Endothelial cell of umbilical vein (primary cell): ENCODE results near the gene MALRD1. TPM values are rescaled to one million over a fixed set of nuclear protein-coding genes. Genes with fewer than 3 reads are reported as not detected.

Source experiments
- BruUV-seq: library from RNA; stranded (reverse); fragments of 400-500 nt; replicated peaks from 2 replicates; lab custom pipeline; 2021; lab: Mats Ljungman, UMichigan
- CTCF ChIA-PET: fragments of 300-600, 350-600 bp; sonication (Branson Sonifier 250); formaldehyde crosslinking; loops from one replicate; lab custom pipeline; 2021; ENCODE audit warnings: antibody characterized with exemption, inconsistent platforms; lab: Charles Lee
- POLR2A ChIA-PET: fragments of 300-600, 350-600 bp; sonication (Branson Sonifier 250); formaldehyde crosslinking; loops from one replicate; lab custom pipeline; 2021; ENCODE audit warnings: antibody characterized with exemption, inconsistent platforms; lab: Charles Lee
- DNase-seq: peaks from one replicate; pipeline ENCODE4 v3.0.0-alpha.2; 2011; ENCODE audit warnings: low read depth, low spot score
- FAIRE-seq: peaks from 2 replicates; lab custom pipeline; 2011; peaks lifted over from hg19 to GRCh38; lab: Jason Lieb, UNC
- H2AFZ ChIP-seq: 2 replicates; pipeline ENCODE4 v1.6.0; 2012; ENCODE audit warnings: low read depth, low read length, control low read depth, inconsistent platforms
- H3K27ac ChIP-seq: 2 replicates; pipeline ENCODE4 v1.5.1; 2011; ENCODE audit warnings: low read depth, mild to moderate bottlenecking, control low read depth, low read length, moderate library complexity; ENCODE audit not compliant: insufficient read depth
- H3K27me3 ChIP-seq, 2 experiments: 2 replicates each; pipeline versions ENCODE4 v1.6.0 to v1.6.1; 2011; ENCODE audit warnings: low read length in 2 of 2, mixed read lengths in 1 of 2; ENCODE audit not compliant: control insufficient read depth in 2 of 2, insufficient read depth in 2 of 2
- H3K36me3 ChIP-seq, 2 experiments: 2 replicates in 1 of 2; 3 replicates in 1 of 2; pipeline ENCODE4 v1.5.1; 2011; ENCODE audit warnings: low read length in 2 of 2, mild to moderate bottlenecking in 1 of 2, moderate library complexity in 1 of 2; ENCODE audit not compliant: control insufficient read depth in 2 of 2, insufficient read depth in 2 of 2; ENCODE audit errors: extremely low read depth in 1 of 2
- H3K4me1 ChIP-seq: 3 replicates; pipeline ENCODE4 v1.5.1; 2011; ENCODE audit warnings: mild to moderate bottlenecking, low read length; ENCODE audit not compliant: control insufficient read depth, insufficient read depth; ENCODE audit errors: extremely low read depth
- H3K4me2 ChIP-seq: 2 replicates; pipeline ENCODE4 v1.6.1; 2011; ENCODE audit warnings: low read length, control low read depth, mixed read lengths; ENCODE audit not compliant: insufficient read depth
- H3K4me3 ChIP-seq, 3 experiments: fragments of 200-600 bp in 1 of 3; sonication (generic), shearing (Covaris generic) in 1 of 3; replicated peaks in 1 of 3; 2 replicates each; pipeline ENCODE4 v1.5.1; 2011 to 2016; ENCODE audit warnings: control low read depth in 3 of 3, low read length in 3 of 3, mild to moderate bottlenecking in 2 of 3, inconsistent platforms in 1 of 3, low read depth in 1 of 3, moderate library complexity in 1 of 3; ENCODE audit not compliant: insufficient read depth in 1 of 3
- H3K79me2 ChIP-seq: 2 replicates; pipeline ENCODE4 v1.6.0; 2012; ENCODE audit warnings: low read length, inconsistent platforms; ENCODE audit not compliant: control insufficient read depth, insufficient read depth
- H3K9ac ChIP-seq: replicated peaks from 2 replicates; pipeline ENCODE3; 2011; ENCODE audit warnings: low read length, control low read depth; ENCODE audit not compliant: insufficient read depth; ENCODE audit errors: extremely low read depth
- H3K9me1 ChIP-seq: replicated peaks from 3 replicates; pipeline ENCODE4 v1.6.0; 2011; ENCODE audit warnings: mild to moderate bottlenecking, low read length; ENCODE audit not compliant: control insufficient read depth, insufficient read depth; ENCODE audit errors: extremely low read depth
- H3K9me3 ChIP-seq: replicated peaks from 2 replicates; pipeline ENCODE4 v1.5.1; 2012; ENCODE audit warnings: low read length, inconsistent platforms; ENCODE audit not compliant: control insufficient read depth, insufficient read depth
- H4K20me1 ChIP-seq: replicated peaks from 2 replicates; pipeline ENCODE3; 2011; ENCODE audit warnings: mild to moderate bottlenecking, low read length; ENCODE audit not compliant: control insufficient read depth, insufficient read depth; ENCODE audit errors: extremely low read depth
- CTCF ChIP-seq, 2 donors: IDR thresholded peaks; 1 replicate in 1 of 2; 2 replicates in 1 of 2; pipeline ENCODE4 v1.5.1; 2011; ENCODE audit warnings: low read length in 2 of 2, mild to moderate bottlenecking in 2 of 2, moderate library complexity in 2 of 2, control low read depth in 1 of 2, inconsistent platforms in 1 of 2, low read depth in 1 of 2; ENCODE audit not compliant: insufficient read depth in 1 of 2; ENCODE audit errors: extremely low read depth in 1 of 2
- EZH2 ChIP-seq: IDR thresholded peaks from 2 replicates; pipeline ENCODE4 v1.6.1; 2012; ENCODE audit warnings: borderline replicate concordance, low read depth, mild to moderate bottlenecking, moderate library complexity, low read length, inconsistent platforms; ENCODE audit not compliant: severe bottlenecking
- FOS ChIP-seq: IDR thresholded peaks from 2 replicates; pipeline ENCODE4 v1.6.1; 2011; ENCODE audit warnings: mild to moderate bottlenecking, low read length, moderate library complexity, borderline replicate concordance; ENCODE audit not compliant: insufficient read depth
- GATA2 ChIP-seq: IDR thresholded peaks from 2 replicates; pipeline ENCODE4 v1.7.0; 2011; ENCODE audit warnings: low read depth, mild to moderate bottlenecking, moderate library complexity, mixed read lengths, low read length; ENCODE audit not compliant: insufficient read length, insufficient read depth
- JUN ChIP-seq: IDR thresholded peaks from 2 replicates; pipeline ENCODE4 v1.6.1; 2011; ENCODE audit warnings: borderline replicate concordance, low read depth; ENCODE audit not compliant: insufficient read length, insufficient read depth
- MAX ChIP-seq: IDR thresholded peaks from 2 replicates; pipeline ENCODE4 v1.6.1; 2011; ENCODE audit not compliant: insufficient read depth, insufficient read length
- MYC ChIP-seq: IDR thresholded peaks from one replicate; pipeline ENCODE4 v1.6.1; 2011; ENCODE audit warnings: mild to moderate bottlenecking, low read depth, low read length
- POLR2A ChIP-seq: IDR thresholded peaks from 2 replicates; pipeline ENCODE4 v1.6.1; 2012; ENCODE audit warnings: low read depth, mild to moderate bottlenecking, control low read depth, low read length
- POLR2AphosphoS5 ChIP-seq: IDR thresholded peaks from 2 replicates; pipeline ENCODE4 v1.6.1; 2012; ENCODE audit warnings: low read depth, mild to moderate bottlenecking, control low read depth, low read length, moderate library complexity; ENCODE audit not compliant: insufficient read depth
- dilution Hi-C: fragments of 300-500 bp; cut with MboI; formaldehyde crosslinking; loops from one replicate; pipeline ENCODE4 v1.15.0; 2019; ENCODE audit warnings: low sequenced_read_pairs; ENCODE audit not compliant: extremely low pct_ligation_motif_present
- intact Hi-C: fragments of 100-400 bp; cut with micrococcal nuclease; formaldehyde crosslinking; loops from one replicate; pipeline ENCODE4 v1.10.0; 2022
- polyA plus RNA-seq, 4 experiments: library from polyadenylated mRNA; depleted of rRNA in 3 of 4; stranded (reverse) in 3 of 4; unstranded in 1 of 4; fragments of >200 nt; gene quantifications; 2 replicates each; pipeline versions ENCODE4 v1.2.1 to v1.2.3, GENCODE V29; 2011 to 2012; ENCODE audit warnings: missing spikeins in 1 of 4
- total RNA-seq: library from RNA; stranded (reverse); gene quantifications from 2 replicates; pipeline ENCODE4 v1.2.3, GENCODE V29; 2021

The MALRD1 gene
- total and polyA plus RNA-seq, 2 donors (not counting 3 experiments of a cell fraction or from before 2014, with no cell fraction given) = not detected

GRCh38 chr10:19713159-19713558, 664.6 kb downstream of the MALRD1 start:
- DNase-seq (no peak), FAIRE-seq (no peak)
- Histone ChIP-seq H3K4me3 (no peak overlapping the region), H3K36me3 (no peaks in the 10 kb centered on the region), H3K27ac (no peak overlapping the region), H3K4me2 (no peak overlapping the region), H3K27me3 (no peaks in the 10 kb centered on the region), H4K20me1 (no peaks in the 10 kb centered on the region), H3K4me1 (no peaks in the 10 kb centered on the region), H3K9me3 (peaks cover 4% of the 10 kb centered on the region), H2AFZ (no peak overlapping the region), H3K9ac (no peak overlapping the region), H3K9me1 (no peaks in the 10 kb centered on the region), H3K79me2 (no peaks in the 10 kb centered on the region)
- no TSS peak for BruUV-seq
- no peak for TF ChIP-seq JUN
- no peak for TF ChIP-seq POLR2AphosphoS5
- TF ChIP-seq FOS = no peak
- TF ChIP-seq CTCF (IDR thresholded peaks at IDR 0.05; ENCODE audit: extremely low read depth in 1 of 2, insufficient read depth in 1 of 2, low read depth in 1 of 2, low read length in 2 of 2) = no peak
- no peak for TF ChIP-seq POLR2A
- no peak for TF ChIP-seq MYC
- TF ChIP-seq MAX = no peak
- no peak for TF ChIP-seq GATA2
- TF ChIP-seq EZH2 = no peak
- ChIA-PET POLR2A (no interaction called here), CTCF (no interaction called here)
- dilution Hi-C loops = no loop called here
- intact Hi-C loops = no loop called here
